Uterus (tissue), 2 donors: Measurements from ENCODE around the gene CASKIN2.

Experiments
- POLR2A ChIP-seq, 2 donors: fragments of 450-650 bp; IDR thresholded peaks; one replicate each; pipeline ENCODE4 v1.6.1; 2016; ENCODE audit warnings: antibody characterized with exemption in 2 of 2, mild to moderate bottlenecking in 1 of 2, moderate library complexity in 1 of 2
- TF ChIP-seq, protein P1 (sequence below), 4 experiments: fragments of 200-600 bp in 2 of 4; fragments of 450-650 bp in 2 of 4; sonication (generic) in 2 of 4; IDR thresholded peaks; one replicate each; pipeline ENCODE4 v1.5.1; 2016 to 2019; ENCODE audit warnings: antibody characterized with exemption in 4 of 4, mild to moderate bottlenecking in 2 of 4, moderate library complexity in 1 of 4

GRCh38 chr17:75517297-75517865 is 2.0 kb upstream of the CASKIN2 start:
- TF ChIP-seq, protein P1, sequence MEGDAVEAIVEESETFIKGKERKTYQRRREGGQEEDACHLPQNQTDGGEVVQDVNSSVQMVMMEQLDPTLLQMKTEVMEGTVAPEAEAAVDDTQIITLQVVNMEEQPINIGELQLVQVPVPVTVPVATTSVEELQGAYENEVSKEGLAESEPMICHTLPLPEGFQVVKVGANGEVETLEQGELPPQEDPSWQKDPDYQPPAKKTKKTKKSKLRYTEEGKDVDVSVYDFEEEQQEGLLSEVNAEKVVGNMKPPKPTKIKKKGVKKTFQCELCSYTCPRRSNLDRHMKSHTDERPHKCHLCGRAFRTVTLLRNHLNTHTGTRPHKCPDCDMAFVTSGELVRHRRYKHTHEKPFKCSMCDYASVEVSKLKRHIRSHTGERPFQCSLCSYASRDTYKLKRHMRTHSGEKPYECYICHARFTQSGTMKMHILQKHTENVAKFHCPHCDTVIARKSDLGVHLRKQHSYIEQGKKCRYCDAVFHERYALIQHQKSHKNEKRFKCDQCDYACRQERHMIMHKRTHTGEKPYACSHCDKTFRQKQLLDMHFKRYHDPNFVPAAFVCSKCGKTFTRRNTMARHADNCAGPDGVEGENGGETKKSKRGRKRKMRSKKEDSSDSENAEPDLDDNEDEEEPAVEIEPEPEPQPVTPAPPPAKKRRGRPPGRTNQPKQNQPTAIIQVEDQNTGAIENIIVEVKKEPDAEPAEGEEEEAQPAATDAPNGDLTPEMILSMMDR (IDR thresholded peaks at IDR 0.05) = no peak
- TF ChIP-seq POLR2A (IDR thresholded peaks at IDR 0.05) = no peak
